Tibial nerve (tissue), 4 donors: ENCODE measurements around the gene GPR6.

Source experiments
- CTCF ChIP-seq, 5 experiments: fragments of 200-600 bp in 3 of 5; fragments of 450-650 bp in 2 of 5; sonication (generic) in 3 of 5; IDR thresholded peaks; one replicate each; pipeline ENCODE4 v1.5.1; 2016 to 2019; ENCODE audit warnings: antibody characterized with exemption in 5 of 5, mild to moderate bottlenecking in 3 of 5, moderate library complexity in 2 of 5
- EP300 ChIP-seq, 2 donors: sonication (generic); formaldehyde crosslinking; IDR thresholded peaks; one replicate each; pipeline ENCODE4 v1.6.1; 2017; ENCODE audit warnings: antibody characterized with exemption in 2 of 2, mild to moderate bottlenecking in 1 of 2
- POLR2A ChIP-seq, 2 donors: fragments of 450-650 bp; IDR thresholded peaks; one replicate each; pipeline ENCODE4 v1.6.1; 2017; ENCODE audit warnings: antibody characterized with exemption in 2 of 2, mild to moderate bottlenecking in 2 of 2, moderate library complexity in 2 of 2

- TF ChIP-seq CTCF (IDR thresholded peaks at IDR 0.05), result no peak
- TF ChIP-seq POLR2A (IDR thresholded peaks at IDR 0.05), result no peak
- TF ChIP-seq EP300 (IDR thresholded peaks at IDR 0.05), result no peak
Measured at GRCh38 chr6:110013386-110013785, 35.3 kb downstream of the GPR6 start.
